D721Med (cell line): ENCODE measurements around the gene SH3RF2.

ENCODE experiments used
- DNase-seq: peaks from one replicate; pipeline ENCODE4 v3.0.0; 2011; ENCODE audit warnings: low spot score; ENCODE audit not compliant: insufficient read length
- FAIRE-seq: peaks from 2 replicates; lab custom pipeline; 2011; peaks lifted over from hg19 to GRCh38; lab: Jason Lieb, UNC
- CTCF ChIP-seq: IDR thresholded peaks from 2 replicates; pipeline ENCODE4 v1.5.1; 2012; ENCODE audit warnings: mild to moderate bottlenecking, control low read depth; ENCODE audit not compliant: insufficient read depth; ENCODE audit errors: missing control alignments

The SH3RF2 gene

GRCh38 chr5:146109379-146109778 is 173.0 kb downstream of the SH3RF2 start:
- TF ChIP-seq CTCF = no peak
- FAIRE-seq (no peak), DNase-seq (no peak)

- FAIRE-seq = no peak
- DNase-seq = no peak
- TF ChIP-seq CTCF = no peak
Observed at GRCh38 chr5:146111409-146111808, 175.0 kb downstream of the SH3RF2 start.

GRCh38 chr5:146112476-146112875 is 176.1 kb downstream of the SH3RF2 start:
- TF ChIP-seq CTCF = no peak
- no peak for FAIRE-seq
- DNase-seq = no peak
